ENCODE data around the gene FGF22.

FGF22 gene

GRCh38 chr19:681029-682019 lies 41.6 kb downstream of the FGF22 start:
- DNase-seq: no peak

DNA sequence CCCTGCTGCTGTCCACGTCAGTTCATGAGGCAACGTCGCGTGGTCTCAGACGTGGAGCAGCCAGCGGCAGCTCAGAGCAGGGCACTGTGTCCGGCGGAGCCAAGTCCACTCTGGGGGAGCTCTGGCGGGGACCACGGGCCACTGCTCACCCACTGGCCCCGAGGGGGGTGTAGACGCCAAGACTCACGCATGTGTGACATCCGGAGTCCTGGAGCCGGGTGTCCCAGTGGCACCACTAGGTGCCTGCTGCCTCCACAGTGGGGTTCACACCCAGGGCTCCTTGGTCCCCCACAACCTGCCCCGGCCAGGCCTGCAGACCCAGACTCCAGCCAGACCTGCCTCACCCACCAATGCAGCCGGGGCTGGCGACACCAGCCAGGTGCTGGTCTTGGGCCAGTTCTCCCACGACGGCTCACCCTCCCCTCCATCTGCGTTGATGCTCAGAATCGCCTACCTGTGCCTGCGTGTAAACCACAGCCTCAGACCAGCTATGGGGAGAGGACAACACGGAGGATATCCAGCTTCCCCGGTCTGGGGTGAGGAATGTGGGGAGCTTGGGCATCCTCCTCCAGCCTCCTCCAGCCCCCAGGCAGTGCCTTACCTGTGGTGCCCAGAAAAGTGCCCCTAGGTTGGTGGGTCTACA lies 43.1 kb downstream of the FGF22 start:
- no peak for DNase-seq

- no peak for DNase-seq
These were observed 45.8 kb downstream of the FGF22 start for GRCh38 chr19:685454-685931.

GRCh38 chr19:686589-687297 lies 47.1 kb downstream of the FGF22 start:
- no peak for DNase-seq

- DNase-seq: no peak
These were observed 48.0 kb downstream of the FGF22 start for GRCh38 chr19:687569-688166.

GRCh38 chr19:688214-688613 lies 48.5 kb downstream of the FGF22 start:
- DNase-seq: no peak

DNA sequence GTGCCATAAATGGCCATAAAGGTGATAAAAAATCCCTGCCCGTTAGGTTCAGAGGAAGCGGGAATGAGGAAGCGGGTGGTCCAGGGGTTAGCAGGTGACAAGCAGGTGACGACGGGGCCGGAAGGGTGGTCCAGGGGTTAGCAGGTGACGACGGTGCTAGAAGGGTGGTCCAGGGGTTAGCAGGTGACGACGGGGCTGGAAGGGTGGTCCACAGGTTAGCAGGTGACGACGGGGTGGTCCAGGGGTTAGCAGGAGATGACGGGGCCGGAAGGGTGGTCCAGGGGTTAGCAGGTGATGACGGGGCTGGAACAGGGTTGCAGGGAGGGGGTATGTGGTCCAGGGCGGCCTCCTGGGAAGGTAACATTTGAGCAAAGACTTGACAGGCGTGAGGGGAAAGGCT lies 49.3 kb downstream of the FGF22 start:
- DNase-seq: no peak

DNA sequence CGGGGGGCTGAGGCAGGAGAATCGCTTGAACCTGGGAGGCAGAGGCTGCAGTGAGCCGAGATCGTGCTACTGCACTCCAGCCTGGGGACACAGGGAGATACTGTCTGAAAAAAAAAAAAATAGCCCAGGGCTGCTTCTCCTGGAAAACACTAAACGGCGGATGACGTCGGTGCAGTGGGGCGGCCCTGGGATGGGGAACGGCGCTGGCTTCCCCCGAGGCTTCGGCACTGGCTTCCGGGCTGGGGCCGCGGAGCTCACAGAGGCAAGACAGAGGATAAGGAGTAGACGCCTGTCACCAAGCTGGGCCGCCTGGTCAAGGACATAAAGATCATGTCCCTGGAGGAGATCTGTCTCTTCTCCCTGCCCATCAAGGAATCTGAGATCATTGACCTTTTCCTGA lies 50.5 kb downstream of the FGF22 start:
- no peak for DNase-seq

All from OCI-M1 (cell line).